ENCODE data around the gene ANO6. TPM values are rescaled to one million over a fixed set of nuclear protein-coding genes. Genes with fewer than 3 reads are reported as not detected.

Gene ANO6
- total and polyA plus RNA-seq, 8 donors: 4.4 to 78.8 (median 21.9) TPM

DNA sequence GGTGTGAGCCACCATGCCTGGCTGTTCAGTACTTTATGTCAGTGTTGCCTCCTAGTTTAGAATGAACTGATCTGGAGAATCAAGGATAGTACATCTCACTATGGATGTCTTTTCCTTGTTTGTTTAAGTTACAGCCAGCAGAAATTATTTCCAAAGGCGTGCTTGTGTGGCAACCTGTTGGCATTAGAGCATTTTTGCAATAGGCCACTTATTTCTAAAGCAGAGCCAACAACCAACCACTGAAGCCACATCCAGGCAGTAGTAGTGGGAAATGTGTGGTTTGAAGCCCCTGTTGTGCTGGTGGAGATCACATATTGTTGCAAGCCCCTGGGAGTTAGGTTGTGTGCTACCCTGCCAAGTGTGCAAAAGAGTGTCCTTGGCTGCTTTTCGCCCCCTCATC, 3.7 kb downstream of the ANO6 start:
- H3K27ac ChIP-seq: no peak overlapping the region
- intact Hi-C loops (cut with DNase I; ENCODE audit: low total_unique reads): no loop called here
- no peaks in the 10 kb centered on the region for H3K9me3 ChIP-seq
- no peaks in the 10 kb centered on the region for H3K36me3 ChIP-seq
- TF ChIP-seq POLR2A (IDR thresholded peaks at IDR 0.05): no peak
- H3K27me3 ChIP-seq: no peaks in the 10 kb centered on the region
- H3K4me3 ChIP-seq: no peak overlapping the region
- H3K4me1 ChIP-seq: peaks cover 0 to 59% (median 32%) of the 10 kb centered on the region in 4 donors
- WGBS, 5 donors: 79 to 93% (median 90%) methylated on average over 2 of the region's 2 CpGs
- no peak for DNase-seq

DNA sequence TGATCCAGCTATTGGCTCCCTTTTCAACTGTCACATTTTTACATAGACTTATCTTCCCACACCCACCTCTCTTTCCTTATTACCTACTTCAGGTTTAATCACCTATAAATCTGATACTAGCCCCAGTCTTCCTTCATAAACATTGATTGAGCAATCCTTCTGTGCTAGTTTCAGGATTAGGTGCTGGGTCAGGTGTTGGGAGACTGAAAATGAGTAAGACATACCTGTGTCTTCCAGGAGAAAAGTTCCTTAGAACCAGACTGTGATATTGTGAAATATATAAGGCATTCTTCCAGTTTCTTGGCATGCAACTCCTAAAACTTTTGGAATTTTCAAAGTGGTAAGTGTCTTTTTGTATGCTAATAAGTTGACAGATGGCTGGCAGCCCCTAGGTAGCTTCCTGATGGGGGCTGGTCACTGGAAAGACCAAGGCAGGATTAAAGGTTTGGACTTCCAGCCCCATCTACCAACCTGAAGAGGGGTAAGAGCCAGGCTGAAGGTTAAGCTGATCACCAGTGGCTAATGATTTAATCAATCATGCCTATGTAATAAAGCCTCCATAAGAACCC, 4.6 kb downstream of the ANO6 start:
- intact Hi-C loops (cut with DNase I; ENCODE audit: low total_unique reads): no loop called here
- no peak overlapping the region for H3K27ac ChIP-seq

DNA sequence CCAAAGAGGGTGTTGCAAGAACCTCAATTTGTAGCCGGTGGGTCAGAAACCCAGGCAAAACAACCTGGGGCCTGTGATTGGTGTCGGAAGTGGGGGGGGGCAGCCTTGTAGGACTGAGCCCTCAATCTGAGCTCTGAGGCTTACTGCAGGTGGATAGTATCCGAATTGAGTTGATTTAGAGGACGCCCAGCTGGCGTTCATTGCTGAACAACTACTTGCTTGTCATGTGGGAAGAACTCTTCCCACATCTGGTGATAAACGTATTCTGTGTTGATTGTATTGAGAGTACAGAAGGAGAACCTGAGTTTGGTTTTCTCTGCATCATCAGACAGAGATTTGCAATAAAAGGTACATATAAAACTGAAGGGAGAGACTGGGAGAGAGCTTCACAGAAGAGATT, 5.1 kb downstream of the ANO6 start:
- TF ChIP-seq EP300 (IDR thresholded peaks at IDR 0.05): no peak
- TF ChIP-seq POLR2A (IDR thresholded peaks at IDR 0.05): no peak
- TF ChIP-seq, protein P1, sequence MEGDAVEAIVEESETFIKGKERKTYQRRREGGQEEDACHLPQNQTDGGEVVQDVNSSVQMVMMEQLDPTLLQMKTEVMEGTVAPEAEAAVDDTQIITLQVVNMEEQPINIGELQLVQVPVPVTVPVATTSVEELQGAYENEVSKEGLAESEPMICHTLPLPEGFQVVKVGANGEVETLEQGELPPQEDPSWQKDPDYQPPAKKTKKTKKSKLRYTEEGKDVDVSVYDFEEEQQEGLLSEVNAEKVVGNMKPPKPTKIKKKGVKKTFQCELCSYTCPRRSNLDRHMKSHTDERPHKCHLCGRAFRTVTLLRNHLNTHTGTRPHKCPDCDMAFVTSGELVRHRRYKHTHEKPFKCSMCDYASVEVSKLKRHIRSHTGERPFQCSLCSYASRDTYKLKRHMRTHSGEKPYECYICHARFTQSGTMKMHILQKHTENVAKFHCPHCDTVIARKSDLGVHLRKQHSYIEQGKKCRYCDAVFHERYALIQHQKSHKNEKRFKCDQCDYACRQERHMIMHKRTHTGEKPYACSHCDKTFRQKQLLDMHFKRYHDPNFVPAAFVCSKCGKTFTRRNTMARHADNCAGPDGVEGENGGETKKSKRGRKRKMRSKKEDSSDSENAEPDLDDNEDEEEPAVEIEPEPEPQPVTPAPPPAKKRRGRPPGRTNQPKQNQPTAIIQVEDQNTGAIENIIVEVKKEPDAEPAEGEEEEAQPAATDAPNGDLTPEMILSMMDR (IDR thresholded peaks at IDR 0.05): no peak
- TF ChIP-seq POLR2AphosphoS5 (IDR thresholded peaks at IDR 0.05): no peak
- no peak for DNase-seq
- Histone ChIP-seq H3K27me3 (no peaks in the 10 kb centered on the region), H3K4me1 (peaks cover 0 to 60% (median 31%) of the 10 kb centered on the region in 4 donors), H3K36me3 (no peaks in the 10 kb centered on the region), H3K9me3 (no peaks in the 10 kb centered on the region), H3K4me3 (no peak overlapping the region), H3K27ac (no peak overlapping the region)
- WGBS, 5 donors: 88 to 97% (median 95%) methylated on average over 6 of the region's 6 CpGs
- intact Hi-C loops (cut with DNase I; ENCODE audit: low total_unique reads): no loop called here

More for the DNA sequence above, 4.6 kb downstream of the ANO6 start:
- DNase-seq: no peak
- Histone ChIP-seq H3K4me1 (peaks cover 0 to 60% (median 31%) of the 10 kb centered on the region in 4 donors), H3K4me3 (no peak overlapping the region), H3K36me3 (no peaks in the 10 kb centered on the region), H3K9me3 (no peaks in the 10 kb centered on the region), H3K27me3 (no peaks in the 10 kb centered on the region)
- TF ChIP-seq POLR2AphosphoS5 (IDR thresholded peaks at IDR 0.05) (no peak), EP300 (IDR thresholded peaks at IDR 0.05) (no peak), POLR2A (IDR thresholded peaks at IDR 0.05) (no peak)
- TF ChIP-seq, protein P1 (IDR thresholded peaks at IDR 0.05): no peak

DNA sequence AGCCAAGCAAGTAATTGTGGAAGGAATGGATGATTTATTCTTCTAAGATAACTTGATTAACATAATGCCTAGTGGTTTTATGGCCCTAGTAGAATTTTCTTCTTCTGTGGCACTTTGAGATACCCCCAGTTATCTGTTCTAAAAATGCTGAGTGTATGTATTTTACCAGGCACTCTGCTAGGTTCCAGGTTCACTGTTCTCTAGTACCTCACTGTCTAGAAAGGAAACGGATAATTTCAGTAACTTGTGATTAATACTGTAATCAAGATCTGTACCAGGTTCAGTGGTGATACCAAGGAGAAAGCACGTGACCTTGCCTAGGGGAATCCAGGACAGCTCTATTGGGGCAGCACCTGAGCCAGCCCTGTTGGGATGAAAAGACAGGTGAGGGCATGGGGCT, 8.0 kb downstream of the ANO6 start:
- no peak for DNase-seq
- 33 to 56% (median 48%) methylated on average over 2 of the region's 2 CpGs for WGBS, 5 donors
- Histone ChIP-seq H3K9me3 (no peaks in the 10 kb centered on the region), H3K27ac (no peak overlapping the region), H3K36me3 (no peaks in the 10 kb centered on the region), H3K4me1 (peaks cover 0 to 41% (median 21%) of the 10 kb centered on the region in 4 donors), H3K4me3 (no peak overlapping the region), H3K27me3 (no peaks in the 10 kb centered on the region)
- intact Hi-C loops (cut with DNase I; ENCODE audit: low total_unique reads): no loop called here
- no peak for TF ChIP-seq EP300 (IDR thresholded peaks at IDR 0.05)
- TF ChIP-seq, protein P1 (IDR thresholded peaks at IDR 0.05): no peak
- TF ChIP-seq POLR2AphosphoS5 (IDR thresholded peaks at IDR 0.05): no peak
- TF ChIP-seq POLR2A (IDR thresholded peaks at IDR 0.05): no peak

DNA sequence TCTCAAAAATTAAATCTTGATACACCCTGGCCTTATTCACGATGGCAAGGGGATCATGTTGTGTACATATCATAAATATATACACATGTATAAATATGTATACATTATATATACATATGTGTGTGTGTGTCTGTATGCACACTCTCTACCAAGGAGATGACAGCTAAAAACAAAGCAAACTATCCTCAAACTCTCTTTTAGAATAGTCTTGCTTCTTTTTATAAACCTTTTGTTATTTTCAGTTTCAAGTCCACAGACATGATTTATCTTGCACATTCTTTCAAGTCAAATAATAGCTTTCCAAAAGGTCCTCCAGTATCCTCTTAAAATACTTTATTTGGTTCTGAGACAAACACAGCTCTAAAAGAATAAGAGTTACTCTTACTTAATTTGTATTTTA, 8.4 kb downstream of the ANO6 start:
- TF ChIP-seq POLR2A (IDR thresholded peaks at IDR 0.05) (no peak), EP300 (IDR thresholded peaks at IDR 0.05) (no peak), POLR2AphosphoS5 (IDR thresholded peaks at IDR 0.05) (no peak)
- TF ChIP-seq, protein P1 (IDR thresholded peaks at IDR 0.05): no peak
- DNase-seq: no peak
- 38 to 65% (median 51%) methylated on average over 1 of the region's 1 CpG for WGBS, 5 donors
- H3K4me1 ChIP-seq: peaks cover 0 to 36% (median 19%) of the 10 kb centered on the region in 4 donors
- H3K9me3 ChIP-seq: no peaks in the 10 kb centered on the region
- H3K27ac ChIP-seq: no peak overlapping the region
- H3K27me3 ChIP-seq: no peaks in the 10 kb centered on the region
- intact Hi-C loops (cut with DNase I; ENCODE audit: low total_unique reads): no loop called here
- no peak overlapping the region for H3K4me3 ChIP-seq
- H3K36me3 ChIP-seq: no peaks in the 10 kb centered on the region
